ENCODE data around the gene XYLT2. TPM values are rescaled to one million over a fixed set of nuclear protein-coding genes. Genes with fewer than 3 reads are reported as not detected.

XYLT2 gene
- total and polyA plus RNA-seq, 9 of the 15 experiments (the other 6 are each of a cell fraction or from before 2014, with no cell fraction given), result 0.63 to 9.1 (median 4.3) TPM

- no peak for DNase-seq (ENCODE audit: extremely low read depth in 1 of 4, low spot score in 3 of 4)
- Histone ChIP-seq H3K9me1 (ENCODE audit: control insufficient read depth, insufficient read depth, low read length) (no peaks in the 10 kb centered on the region), H3K27ac (ENCODE audit: extremely low read depth, low read depth, low read length) (no peak overlapping the region), H3K79me2 (ENCODE audit: control insufficient read depth, insufficient read depth, low read length) (no peaks in the 10 kb centered on the region), H3K4me3 (no peak overlapping the region), H3K9ac (ENCODE audit: insufficient read depth in 1 of 2, low read depth in 2 of 2, low read length in 2 of 2) (no peak overlapping the region), H4K20me1 (replicated peaks; ENCODE audit: control insufficient read depth, insufficient read depth, low read length) (no peaks in the 10 kb centered on the region), H3K9me3 (replicated peaks; ENCODE audit: control insufficient read depth, insufficient read depth, low read depth, low read length) (no peaks in the 10 kb centered on the region), H3K36me3 (ENCODE audit: control insufficient read depth, insufficient read depth, low read length) (no peaks in the 10 kb centered on the region), H3K4me2 (ENCODE audit: insufficient read depth, low read length) (no peak overlapping the region), H2AFZ (ENCODE audit: low read depth, low read length) (peak overlapping the region; percentile 75), H3K27me3 (ENCODE audit: control insufficient read depth in 2 of 2, insufficient read depth in 2 of 2, low read length in 2 of 2) (peaks cover 14 to 16% of the 10 kb centered on the region in 2 experiments; a peak in 4 of 5 replicates), H3K4me1 (replicated peaks in 1 of 2; ENCODE audit: control insufficient read depth in 2 of 2, insufficient read depth in 2 of 2, low read length in 2 of 2) (no peaks in the 10 kb centered on the region; a peak in 1 of 5 replicates)
- in situ Hi-C loops (cut with MboI) (no loop called here), intact Hi-C loops (cut with micrococcal nuclease) (no loop called here)
- CTCF ChIA-PET (ENCODE audit: low intra/inter-chr PET ratio), result no interaction called here
- BruUV-seq (replicated peaks), result no TSS peak
- POLR2A ChIA-PET, result interaction anchor here (0.6 kb wide), 2 partner anchors 166 to 228 kb away, joined by 3 to 4 read pairs; no protein-coding TSS in a partner anchor
- 37% methylated on average over 11 of the region's 12 CpGs for WGBS (ENCODE audit: insufficient coverage, low coverage, missing lambda C conversion rate)
- ATAC-seq, result no peak
- no peak for FAIRE-seq
- TF ChIP-seq, protein P1, sequence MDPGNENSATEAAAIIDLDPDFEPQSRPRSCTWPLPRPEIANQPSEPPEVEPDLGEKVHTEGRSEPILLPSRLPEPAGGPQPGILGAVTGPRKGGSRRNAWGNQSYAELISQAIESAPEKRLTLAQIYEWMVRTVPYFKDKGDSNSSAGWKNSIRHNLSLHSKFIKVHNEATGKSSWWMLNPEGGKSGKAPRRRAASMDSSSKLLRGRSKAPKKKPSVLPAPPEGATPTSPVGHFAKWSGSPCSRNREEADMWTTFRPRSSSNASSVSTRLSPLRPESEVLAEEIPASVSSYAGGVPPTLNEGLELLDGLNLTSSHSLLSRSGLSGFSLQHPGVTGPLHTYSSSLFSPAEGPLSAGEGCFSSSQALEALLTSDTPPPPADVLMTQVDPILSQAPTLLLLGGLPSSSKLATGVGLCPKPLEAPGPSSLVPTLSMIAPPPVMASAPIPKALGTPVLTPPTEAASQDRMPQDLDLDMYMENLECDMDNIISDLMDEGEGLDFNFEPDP (CRISPR knock-in tag; IDR thresholded peaks at IDR 0.05), result no peak
- no peak for TF ChIP-seq COPS2 (conservative IDR thresholded peaks at IDR 0.05)
- peak; percentile 96 for TF ChIP-seq ZNF589 (CRISPR knock-in tag; IDR thresholded peaks at IDR 0.05; ENCODE audit: low read depth)
- peak; percentile 93 for TF ChIP-seq IRF9 (tag; IDR thresholded peaks at IDR 0.05)
- TF ChIP-seq SRSF3 (IDR thresholded peaks at IDR 0.05; ENCODE audit: insufficient read depth, low read length), result no peak
- TF ChIP-seq, protein P2, sequence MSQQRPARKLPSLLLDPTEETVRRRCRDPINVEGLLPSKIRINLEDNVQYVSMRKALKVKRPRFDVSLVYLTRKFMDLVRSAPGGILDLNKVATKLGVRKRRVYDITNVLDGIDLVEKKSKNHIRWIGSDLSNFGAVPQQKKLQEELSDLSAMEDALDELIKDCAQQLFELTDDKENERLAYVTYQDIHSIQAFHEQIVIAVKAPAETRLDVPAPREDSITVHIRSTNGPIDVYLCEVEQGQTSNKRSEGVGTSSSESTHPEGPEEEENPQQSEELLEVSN (IDR thresholded peaks at IDR 0.05; ENCODE audit: borderline replicate concordance in 1 of 2, extremely low read depth in 1 of 2, insufficient read depth in 1 of 2, insufficient read length in 1 of 2, low read depth in 1 of 2, low read length in 1 of 2, poor library complexity in 1 of 2, severe bottlenecking in 1 of 2), result no peak
- no peak for TF ChIP-seq FOXA1 (IDR thresholded peaks at IDR 0.05; ENCODE audit: borderline replicate concordance)
- no peak for TF ChIP-seq RBM17 (IDR thresholded peaks at IDR 0.05; ENCODE audit: borderline replicate concordance, low read depth, low read length)
- no peak for TF ChIP-seq ZC3H11A (IDR thresholded peaks at IDR 0.05; ENCODE audit: low read depth, low read length)
- no peak for TF ChIP-seq EGR1 (conservative IDR thresholded peaks at IDR 0.05)
- TF ChIP-seq, protein P3, sequence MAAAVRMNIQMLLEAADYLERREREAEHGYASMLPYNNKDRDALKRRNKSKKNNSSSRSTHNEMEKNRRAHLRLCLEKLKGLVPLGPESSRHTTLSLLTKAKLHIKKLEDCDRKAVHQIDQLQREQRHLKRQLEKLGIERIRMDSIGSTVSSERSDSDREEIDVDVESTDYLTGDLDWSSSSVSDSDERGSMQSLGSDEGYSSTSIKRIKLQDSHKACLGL (CRISPR knock-in tag; IDR thresholded peaks at IDR 0.05; ENCODE audit: borderline replicate concordance, poor library complexity, severe bottlenecking), result no peak
- no peak for TF ChIP-seq FIP1L1 (IDR thresholded peaks at IDR 0.05; ENCODE audit: low read depth, low read length, poor library complexity, severe bottlenecking)
- peak; percentile 73; the same call in 1 of the 2 replicates for TF ChIP-seq OTX1 (CRISPR knock-in tag; IDR thresholded peaks at IDR 0.05)
- TF ChIP-seq ZNF146 (CRISPR knock-in tag; IDR thresholded peaks at IDR 0.05; ENCODE audit: unreplicated experiment), result no peak
- TF ChIP-seq MED1 (CRISPR knock-in tag; IDR thresholded peaks at IDR 0.05; ENCODE audit: borderline replicate concordance), result no peak
- no peak for TF ChIP-seq FOXJ3 (CRISPR knock-in tag; IDR thresholded peaks at IDR 0.05)
- no peak for TF ChIP-seq NFRKB (IDR thresholded peaks at IDR 0.05; ENCODE audit: low read depth)
- peak in 1 of 2 experiments; percentile 41; a peak in 1 of 4 replicates for TF ChIP-seq MAZ (CRISPR knock-in tag; conservative IDR thresholded peaks at IDR 0.05 in 1 of 2, IDR thresholded peaks at IDR 0.05 in 1 of 2)
These were observed 26.5 kb upstream of the XYLT2 start for GRCh38 chr17:50319306-50320004.

Measured in K562 (cell line).